Endothelial cell of hepatic sinusoid (primary cell): ENCODE results near the gene MAGEB4.

ENCODE experiments used
- in situ Hi-C: cut with HindIII; loops from 2 replicates; pipeline ENCODE4 v1.10.0; 2017; ENCODE audit warnings: low sequenced_read_pairs

The MAGEB4 gene

GRCh38 chrX:30283456-30284200, 41.8 kb downstream of the MAGEB4 start:
- in situ Hi-C loops: no loop called here
